ENCODE data around the gene IQCF2.
"Not testable (repeated sequence)": the region's sequence is repeated elsewhere in the genome, so short reads cannot be mapped to it uniquely, and the experiment has no call there.

The IQCF2 gene

DNA sequence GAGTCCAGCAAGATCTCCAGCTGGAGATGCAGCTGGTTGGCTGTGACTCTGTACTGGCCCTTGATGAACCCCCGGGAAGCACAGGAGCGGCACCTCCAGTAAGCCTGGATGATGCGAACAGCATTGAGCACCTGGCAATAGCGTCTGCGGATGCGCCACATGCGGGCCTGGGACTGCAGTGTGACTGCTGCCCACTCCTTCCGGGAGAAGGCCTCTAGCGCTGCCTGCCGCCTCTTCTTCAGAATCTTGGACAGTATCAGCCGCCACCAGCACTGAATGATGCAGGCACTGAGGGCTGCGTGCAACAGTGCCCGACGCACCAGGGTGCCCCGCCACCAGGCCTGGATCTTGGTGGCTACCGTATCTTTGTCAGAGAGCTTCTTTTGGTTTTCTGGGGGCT, 33.5 kb downstream of the IQCF2 start:
- TF ChIP-seq POLR2A (IDR thresholded peaks at IDR 0.05; ENCODE audit: low read depth, low read length): no peak
- DNase-seq (ENCODE audit: insufficient read length, low spot score) (no peak), FAIRE-seq (no peak)

DNA sequence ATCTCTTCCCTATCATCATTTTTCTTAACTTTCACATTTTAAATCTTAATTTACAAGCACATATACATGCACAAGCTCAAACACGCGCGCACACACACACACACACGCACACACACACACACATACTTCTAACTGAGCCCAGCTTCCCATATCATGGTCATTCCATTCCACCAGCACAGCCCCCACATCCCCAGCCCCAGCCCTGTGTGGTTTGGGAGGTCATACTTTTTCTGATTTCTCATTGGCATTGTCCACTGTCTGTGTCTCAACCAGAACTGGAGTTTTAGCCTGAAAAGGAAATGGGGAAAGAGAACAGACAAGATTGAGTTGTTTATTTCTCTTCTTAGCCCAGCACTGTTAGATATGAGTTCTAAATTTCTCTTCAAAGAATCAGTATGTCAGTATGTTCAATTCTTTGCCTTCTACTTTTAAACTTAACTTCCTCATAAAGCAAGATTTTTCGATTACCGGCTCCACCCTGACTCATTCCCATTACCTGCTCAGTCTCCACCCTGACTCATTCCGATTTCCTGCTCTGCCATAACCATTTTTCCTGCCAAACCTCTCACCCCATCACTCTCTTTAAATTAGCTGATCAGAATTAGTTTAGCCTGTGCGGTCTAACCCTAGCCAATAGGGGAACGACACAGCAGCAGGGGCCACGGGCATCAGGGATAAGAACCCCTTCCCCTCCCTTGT, 35.3 kb downstream of the IQCF2 start:
- no peak for TF ChIP-seq POLR2A (IDR thresholded peaks at IDR 0.05; ENCODE audit: low read depth, low read length)
- DNase-seq (ENCODE audit: insufficient read length, low spot score): no peak
- no peak for FAIRE-seq

DNA sequence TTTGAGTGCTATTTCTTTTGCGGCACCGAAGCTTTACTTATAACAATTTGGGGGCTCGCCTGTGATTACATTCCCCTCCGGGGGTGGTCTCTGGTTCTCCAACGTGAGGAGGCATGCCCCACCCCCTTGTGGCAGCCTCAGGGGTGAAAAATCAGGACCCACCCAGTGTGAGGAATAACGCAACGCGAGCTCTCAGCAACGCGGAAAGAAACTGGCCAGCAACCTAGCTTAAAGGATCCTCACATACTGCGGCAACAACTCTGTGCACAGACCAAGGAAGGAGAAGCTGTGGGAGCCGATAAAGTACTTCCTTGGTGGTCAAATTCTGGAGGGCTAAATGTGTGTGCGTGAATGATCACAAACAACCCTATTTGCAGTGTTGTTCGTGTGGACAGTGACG, 36.0 kb downstream of the IQCF2 start:
- FAIRE-seq (no peak), DNase-seq (ENCODE audit: insufficient read length, low spot score) (no peak)
- TF ChIP-seq POLR2A (IDR thresholded peaks at IDR 0.05; ENCODE audit: low read depth, low read length): no peak

DNA sequence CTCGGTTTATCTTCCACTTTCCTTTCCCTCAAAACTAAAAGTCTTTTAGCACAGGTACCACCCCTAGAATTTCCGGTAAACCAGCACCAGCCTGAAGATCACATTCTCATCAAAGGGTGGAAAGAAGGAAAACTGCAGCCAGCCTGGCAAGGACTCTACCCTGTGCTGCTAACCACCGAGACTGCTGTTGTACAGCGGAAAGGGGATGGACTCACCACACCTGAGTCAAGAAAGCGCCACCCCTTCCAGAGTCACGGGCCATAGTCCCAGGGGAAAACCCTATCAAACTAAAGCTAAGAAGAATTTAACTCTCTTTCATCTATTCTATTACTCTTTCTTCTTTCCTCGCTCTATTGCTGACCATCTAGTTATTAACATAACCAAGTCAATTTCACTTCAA, 38.6 kb downstream of the IQCF2 start:
- not testable (repeated sequence) for DNase-seq (ENCODE audit: insufficient read length, low spot score); FAIRE-seq

DNA sequence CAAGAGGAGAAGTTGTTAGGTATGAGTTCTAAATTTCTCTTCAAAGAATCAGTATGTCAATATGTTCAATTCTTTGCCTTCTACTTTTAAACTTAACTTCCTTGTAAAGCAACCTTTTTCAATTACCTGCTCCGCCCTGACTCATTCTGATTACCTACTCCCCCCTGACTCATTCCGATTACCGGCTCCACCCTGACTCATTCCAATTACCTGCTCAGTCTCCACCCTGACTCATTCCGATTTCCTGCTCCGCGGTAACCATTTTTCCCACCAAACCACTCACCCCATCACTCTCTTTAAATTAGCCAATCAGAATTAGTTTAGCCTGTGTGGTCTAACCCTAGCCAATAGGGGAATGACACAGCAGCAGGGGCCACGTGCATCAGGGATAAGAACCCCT, 40.9 kb downstream of the IQCF2 start:
- DNase-seq (ENCODE audit: insufficient read length, low spot score); FAIRE-seq: not testable (repeated sequence)

DNA sequence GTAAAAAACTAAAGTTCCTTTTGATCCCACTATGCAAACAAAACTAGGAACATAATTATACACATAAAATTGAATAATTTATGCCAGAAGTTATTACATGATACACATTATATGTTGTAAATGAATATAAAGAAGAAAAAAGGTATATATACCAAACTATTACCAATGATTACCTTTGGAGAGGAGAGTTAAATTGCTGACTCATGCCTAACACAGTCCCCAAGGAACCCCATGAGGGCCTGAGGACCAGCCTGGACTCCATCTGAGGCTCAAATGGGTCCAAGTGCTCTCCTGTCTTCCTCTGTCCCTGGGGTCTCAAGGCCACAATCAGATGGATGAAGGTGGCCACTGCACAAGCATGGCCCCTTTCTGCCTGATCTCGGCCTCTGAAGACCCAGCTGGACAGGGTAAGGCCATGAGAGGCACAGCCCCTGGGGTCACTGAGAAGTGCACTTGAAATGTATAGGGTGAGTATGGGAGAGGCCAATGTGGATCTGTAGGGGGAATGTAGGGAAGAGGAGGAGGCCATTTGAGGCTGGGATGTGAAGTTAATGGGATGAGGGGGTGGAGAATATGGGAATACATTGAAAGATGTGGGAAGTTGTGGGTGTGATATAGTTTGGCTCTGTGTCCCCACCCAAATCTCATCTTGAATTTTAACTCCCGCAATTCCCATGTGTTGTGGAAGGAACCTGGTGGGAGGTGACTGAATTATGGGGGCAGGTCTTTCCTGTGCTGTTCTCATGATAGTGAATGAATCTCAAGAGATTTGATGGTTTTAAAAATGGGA, 42.8 kb downstream of the IQCF2 start:
- no peak for FAIRE-seq
- TF ChIP-seq POLR2A (IDR thresholded peaks at IDR 0.05; ENCODE audit: low read depth, low read length): no peak

DNA sequence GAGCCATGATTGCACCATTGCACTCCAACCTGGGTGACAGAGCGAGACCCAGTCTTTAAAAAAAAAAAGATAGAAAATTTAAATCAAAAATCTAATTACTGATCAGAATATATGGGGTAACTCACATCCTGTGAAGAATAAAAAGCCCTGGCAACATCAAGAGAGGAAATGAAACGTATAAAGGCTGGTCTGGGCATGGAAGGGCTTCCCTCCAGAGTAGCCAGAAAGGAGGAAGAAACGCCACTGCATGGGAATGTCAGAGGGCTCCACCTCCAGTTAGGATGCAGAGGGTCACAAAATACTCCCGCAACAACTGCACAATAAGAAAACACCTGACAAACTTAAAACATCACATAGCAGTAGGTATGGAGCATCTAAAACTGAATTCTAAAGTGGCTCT, 46.6 kb downstream of the IQCF2 start:
- no peak for FAIRE-seq
- no peak for DNase-seq (ENCODE audit: insufficient read length, low spot score)
- TF ChIP-seq POLR2A (IDR thresholded peaks at IDR 0.05; ENCODE audit: low read depth, low read length): no peak

More for the DNA sequence above, 42.8 kb downstream of the IQCF2 start:
- DNase-seq (ENCODE audit: insufficient read length, low spot score): no peak

Data from H54 (cell line).